Effector memory CD8-positive, alpha-beta T cell (primary cell): ENCODE data around the gene ADAT1.
A peak's percentile ranks its signal among the peaks of the same experiment; 100 is the strongest.

Experiments used
- ATAC-seq: fragments of 150-1000 bp; cut with Tn5 transposase; replicated peaks from 2 replicates; pipeline ENCODE4 v1.10.0; 2021; ENCODE audit warnings: mild to moderate bottlenecking, moderate library complexity
- DNase-seq, 3 experiments: peaks; one replicate each; pipeline ENCODE4 v3.0.0; 2021
- H3K27ac Mint-ChIP-seq, 2 donors: one replicate each; pipeline ENCODE4 v1.8.0; 2022; ENCODE audit warnings: mild to moderate bottlenecking in 2 of 2, mixed read lengths in 2 of 2, moderate library complexity in 2 of 2
- H3K27me3 Mint-ChIP-seq, 2 donors: one replicate each; pipeline ENCODE4 v1.8.0; 2022; ENCODE audit warnings: mixed read lengths in 2 of 2
- H3K36me3 Mint-ChIP-seq: one replicate; pipeline ENCODE4 v1.8.0; 2022; ENCODE audit warnings: mild to moderate bottlenecking, moderate library complexity, mixed read lengths; ENCODE audit not compliant: insufficient read depth
- H3K4me1 Mint-ChIP-seq, 2 donors: one replicate each; pipeline ENCODE4 v1.8.0; 2022; ENCODE audit warnings: low read depth in 2 of 2, mixed read lengths in 2 of 2
- H3K4me3 Mint-ChIP-seq, 2 donors: one replicate each; pipeline ENCODE4 v1.8.0; 2022; ENCODE audit warnings: mild to moderate bottlenecking in 2 of 2, mixed read lengths in 2 of 2, moderate library complexity in 2 of 2
- H3K9me3 Mint-ChIP-seq, 2 donors: one replicate each; pipeline ENCODE4 v1.8.0; 2022; ENCODE audit warnings: mixed read lengths in 2 of 2
- total RNA-seq, 9 experiments: gene quantifications; one replicate each; lab custom pipeline; 2026; lab: John Stamatoyannopoulos, UW

Gene ADAT1, protein sequence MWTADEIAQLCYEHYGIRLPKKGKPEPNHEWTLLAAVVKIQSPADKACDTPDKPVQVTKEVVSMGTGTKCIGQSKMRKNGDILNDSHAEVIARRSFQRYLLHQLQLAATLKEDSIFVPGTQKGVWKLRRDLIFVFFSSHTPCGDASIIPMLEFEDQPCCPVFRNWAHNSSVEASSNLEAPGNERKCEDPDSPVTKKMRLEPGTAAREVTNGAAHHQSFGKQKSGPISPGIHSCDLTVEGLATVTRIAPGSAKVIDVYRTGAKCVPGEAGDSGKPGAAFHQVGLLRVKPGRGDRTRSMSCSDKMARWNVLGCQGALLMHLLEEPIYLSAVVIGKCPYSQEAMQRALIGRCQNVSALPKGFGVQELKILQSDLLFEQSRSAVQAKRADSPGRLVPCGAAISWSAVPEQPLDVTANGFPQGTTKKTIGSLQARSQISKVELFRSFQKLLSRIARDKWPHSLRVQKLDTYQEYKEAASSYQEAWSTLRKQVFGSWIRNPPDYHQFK
- total RNA-seq = 24.8 to 107 (median 48.4) reads per million in 9 experiments

DNA sequence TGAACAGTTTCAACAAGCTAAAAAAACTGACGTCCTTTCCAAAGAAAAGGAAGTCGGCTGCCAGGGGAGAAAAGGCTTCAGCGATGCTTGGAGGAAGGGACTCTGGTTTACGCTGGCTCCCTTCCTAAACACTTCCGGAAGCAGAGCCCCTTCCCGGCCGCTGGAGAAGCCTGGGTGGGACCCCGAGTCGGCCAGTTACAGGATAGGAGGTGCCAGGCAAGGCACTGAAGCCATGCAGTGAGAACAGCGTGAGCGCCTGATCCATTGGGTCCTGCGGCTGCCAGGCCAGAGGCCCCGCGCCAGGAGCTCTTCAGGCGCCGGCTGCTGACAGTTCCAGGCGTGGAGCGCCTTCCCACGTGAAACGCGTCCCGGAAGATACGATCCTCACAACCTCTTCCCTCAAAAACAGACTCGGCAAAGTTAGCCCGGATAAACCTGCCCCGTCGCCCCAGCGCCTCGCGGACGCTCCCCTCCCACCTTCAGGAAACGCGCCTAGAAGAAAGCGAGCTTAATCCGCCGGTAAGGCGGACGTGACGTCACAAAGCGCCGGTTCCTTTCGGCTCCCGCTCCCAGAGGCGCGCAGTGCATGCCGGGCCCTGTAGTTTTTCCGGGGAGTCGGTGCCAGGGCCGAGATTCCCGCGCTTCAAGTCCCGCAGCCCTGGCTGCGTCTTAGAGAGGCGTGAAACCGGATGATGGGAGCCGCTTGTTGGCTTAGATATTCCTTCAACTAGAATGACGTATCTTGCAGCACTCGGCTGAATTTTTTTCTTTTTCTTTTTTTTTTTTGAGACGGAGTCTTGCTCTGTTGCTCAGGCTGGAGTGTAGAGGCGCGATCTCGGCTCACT is at the start of gene ADAT1:
Gene ADAT1 (minus strand): TSS at position 521 of the 845 bp plus-strand sequence. CDS start 2,482 bp downstream, outside the sequence.
- Mint-ChIP-seq H3K27me3 (no peaks in the 10 kb centered on the region), H3K27ac (peak within 1 kb of the TSS; percentile 96 to 98), H3K4me1 (peaks cover 38 to 45% of the 10 kb centered on the region in 2 donors), H3K4me3 (peak within 1 kb of the TSS; percentile 92 to 97), H3K36me3 (peaks cover 63% of the 10 kb centered on the region), H3K9me3 (peaks cover 0 to 1% of the 10 kb centered on the region in 2 donors)
- peak; percentile 96 to 97 (median 97) for DNase-seq
- ATAC-seq = peak; percentile 84

DNA sequence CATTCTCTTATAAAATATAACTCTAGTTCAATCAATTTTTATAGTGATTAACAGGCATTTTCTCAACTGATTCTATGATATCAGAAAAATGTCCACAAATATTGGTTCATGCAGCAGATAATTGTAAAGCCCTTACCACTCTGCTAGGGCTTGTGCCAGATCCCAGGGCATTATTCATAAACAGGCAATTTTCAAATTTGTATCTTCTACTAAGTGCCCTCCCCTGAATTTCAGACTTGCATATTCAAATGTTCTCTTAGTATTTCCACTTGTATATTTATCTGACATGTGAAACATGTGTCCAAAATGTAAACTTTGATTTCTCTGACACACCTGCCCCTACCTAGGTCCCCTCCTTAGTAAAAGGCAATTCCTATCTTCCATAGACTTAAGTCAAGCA is 44.4 kb upstream of the ADAT1 start:
- ATAC-seq = no peak

DNA sequence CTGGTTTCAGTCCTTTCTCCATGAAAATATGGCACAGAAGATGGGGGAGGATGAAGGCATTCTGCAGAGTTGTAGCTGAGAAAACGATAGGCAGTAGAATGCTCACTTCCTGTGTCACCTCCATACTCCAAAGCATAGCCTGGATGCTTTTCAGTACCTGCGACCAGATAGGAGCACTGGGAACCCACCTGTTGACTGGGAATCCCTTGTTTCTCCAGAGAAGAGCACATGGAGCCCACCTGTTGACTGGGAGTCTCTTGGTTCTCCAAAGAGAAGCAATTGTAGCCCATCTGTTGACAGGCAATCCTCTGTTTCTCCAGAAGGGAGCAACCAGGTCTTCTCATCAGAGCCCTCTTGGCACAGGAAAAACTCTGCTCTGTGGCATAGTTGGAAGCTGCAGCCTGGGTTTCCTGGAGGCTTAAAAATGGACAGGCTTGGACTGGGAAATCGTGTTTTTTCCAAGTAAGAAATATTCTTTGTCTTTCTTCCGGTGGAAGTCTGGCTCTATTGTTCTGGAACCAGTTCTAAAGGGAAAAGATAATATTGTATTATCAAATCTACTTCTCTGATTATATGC is 37.7 kb upstream of the ADAT1 start:
- no peak for DNase-seq
- Mint-ChIP-seq H3K4me1 (peaks cover 19 to 22% of the 10 kb centered on the region in 2 donors), H3K27ac (peak overlapping the region in 1 of 2 donors; percentile 85), H3K27me3 (no peaks in the 10 kb centered on the region), H3K9me3 (no peaks in the 10 kb centered on the region), H3K36me3 (peaks cover 42% of the 10 kb centered on the region), H3K4me3 (no peak overlapping the region)
- no peak for ATAC-seq

More for the DNA sequence above, 44.4 kb upstream of the ADAT1 start:
- H3K27me3 Mint-ChIP-seq = no peaks in the 10 kb centered on the region
- no peak overlapping the region for H3K4me3 Mint-ChIP-seq
- no peak for DNase-seq
- no peaks in the 10 kb centered on the region for H3K36me3 Mint-ChIP-seq
- no peaks in the 10 kb centered on the region for H3K9me3 Mint-ChIP-seq
- H3K27ac Mint-ChIP-seq = no peak overlapping the region
- no peaks in the 10 kb centered on the region for H3K4me1 Mint-ChIP-seq

DNA sequence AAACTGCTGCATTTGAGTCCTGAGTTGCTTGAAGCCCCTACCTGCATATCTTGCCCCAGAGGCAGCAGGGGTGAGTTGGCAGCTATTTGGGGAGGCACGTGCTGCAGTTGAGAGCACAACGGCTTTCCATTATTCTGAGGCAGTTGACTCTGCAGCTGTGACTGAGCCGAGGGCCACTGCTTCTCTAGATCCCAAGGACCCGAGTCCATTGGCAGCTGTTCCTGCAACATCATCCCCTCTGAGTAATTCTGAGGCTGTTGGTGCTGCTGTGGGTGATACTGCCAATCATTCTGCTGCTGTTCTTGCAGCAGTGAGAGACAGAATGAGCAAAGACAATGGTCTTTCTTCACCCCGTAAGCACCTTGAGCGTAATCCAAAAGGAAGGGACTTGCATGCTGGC is 37.2 kb upstream of the ADAT1 start:
- no peaks in the 10 kb centered on the region for H3K27me3 Mint-ChIP-seq
- peaks cover 19 to 24% of the 10 kb centered on the region in 2 donors for H3K4me1 Mint-ChIP-seq
- peaks cover 46% of the 10 kb centered on the region for H3K36me3 Mint-ChIP-seq
- H3K9me3 Mint-ChIP-seq = no peaks in the 10 kb centered on the region
- H3K4me3 Mint-ChIP-seq = no peak overlapping the region
- peak overlapping the region; percentile 16 to 32 for H3K27ac Mint-ChIP-seq
- ATAC-seq = no peak
- no peak for DNase-seq

DNA sequence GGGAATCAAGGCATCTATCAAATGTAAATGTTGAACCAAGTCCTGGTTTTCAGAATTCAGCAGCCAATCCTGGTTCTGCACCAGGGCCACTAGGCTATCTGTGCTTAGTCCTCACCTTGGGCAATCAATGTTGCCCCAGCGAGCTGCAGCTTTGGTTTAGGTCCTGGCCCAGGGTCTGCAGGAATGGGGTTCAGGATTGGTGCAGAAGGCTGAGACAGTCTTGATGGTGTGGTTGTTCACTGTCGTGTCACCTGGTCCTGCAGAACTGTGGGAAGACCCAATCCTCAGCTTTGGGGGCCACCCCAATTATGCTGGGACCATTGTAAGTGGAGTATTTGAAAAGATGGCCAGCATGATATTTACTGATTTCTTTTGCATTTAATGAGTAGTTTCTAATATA is 35.1 kb upstream of the ADAT1 start:
- Mint-ChIP-seq H3K9me3 (no peaks in the 10 kb centered on the region), H3K27me3 (no peaks in the 10 kb centered on the region), H3K27ac (peak overlapping the region; percentile 56 to 81), H3K36me3 (peaks cover 62% of the 10 kb centered on the region), H3K4me3 (no peak overlapping the region), H3K4me1 (peaks cover 26 to 37% of the 10 kb centered on the region in 2 donors)
- DNase-seq = no peak
- ATAC-seq = no peak

DNA sequence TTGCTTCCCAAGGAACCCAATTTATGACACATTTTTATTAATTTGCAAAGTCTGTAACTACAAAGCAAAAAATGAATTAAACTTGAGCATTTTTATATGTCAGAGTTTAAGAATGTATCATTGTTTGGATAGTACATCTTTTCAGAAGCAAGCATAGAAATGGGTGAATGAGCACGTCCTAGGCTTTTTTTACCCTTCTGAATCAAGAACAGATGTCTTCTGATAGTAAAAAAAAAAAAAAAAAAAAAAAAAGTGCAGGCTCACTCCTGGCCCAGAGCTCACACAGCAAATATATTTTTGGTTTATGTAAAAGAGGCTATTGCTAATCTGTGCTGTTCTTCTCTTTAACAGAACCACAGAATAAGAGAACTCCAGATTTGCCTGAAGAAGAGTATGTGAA is 30.8 kb upstream of the ADAT1 start:
- Mint-ChIP-seq H3K9me3 (no peaks in the 10 kb centered on the region), H3K4me3 (peak overlapping the region; percentile 35 to 95), H3K4me1 (peaks cover 45 to 64% of the 10 kb centered on the region in 2 donors), H3K27ac (peak overlapping the region; percentile 71 to 98), H3K36me3 (peaks cover 72% of the 10 kb centered on the region), H3K27me3 (no peaks in the 10 kb centered on the region)
- no peak for ATAC-seq
- no peak for DNase-seq

DNA sequence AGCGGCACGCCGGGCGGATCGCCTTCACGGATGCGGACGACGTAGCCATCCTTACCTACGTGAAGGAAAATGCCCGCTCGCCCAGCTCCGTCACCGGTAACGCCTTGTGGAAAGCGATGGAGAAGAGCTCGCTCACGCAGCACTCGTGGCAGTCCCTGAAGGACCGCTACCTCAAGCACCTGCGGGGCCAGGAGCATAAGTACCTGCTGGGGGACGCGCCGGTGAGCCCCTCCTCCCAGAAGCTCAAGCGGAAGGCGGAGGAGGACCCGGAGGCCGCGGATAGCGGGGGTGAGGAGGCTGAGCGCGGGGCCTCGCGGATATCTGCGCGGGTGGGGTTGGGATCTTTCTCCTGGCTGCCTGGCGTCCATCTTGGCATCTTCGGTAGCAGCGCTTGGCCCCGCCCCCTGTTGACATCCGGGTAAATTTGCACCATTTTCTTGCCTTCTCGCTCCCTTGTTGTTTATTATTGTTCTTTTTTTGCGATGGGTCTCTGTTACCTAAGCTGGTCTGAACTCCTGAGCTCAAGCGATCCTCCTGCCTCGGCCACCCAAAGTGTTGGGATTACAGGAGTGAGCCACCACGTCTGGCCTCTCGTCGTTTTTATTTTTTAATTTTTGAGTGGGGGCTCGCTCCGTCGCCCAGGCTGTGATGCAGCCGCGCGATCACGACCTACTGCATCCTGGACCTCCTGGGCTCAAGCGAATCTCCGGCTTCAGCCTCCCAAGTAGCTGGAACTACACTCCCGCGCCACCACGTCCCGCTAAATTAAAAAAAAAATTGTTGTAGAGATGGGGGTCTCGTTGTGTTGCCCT is 25.4 kb upstream of the ADAT1 start:
- Mint-ChIP-seq H3K27me3 (no peaks in the 10 kb centered on the region), H3K9me3 (no peaks in the 10 kb centered on the region), H3K27ac (peak overlapping the region; percentile 98 to 99), H3K36me3 (peaks cover 68% of the 10 kb centered on the region), H3K4me3 (peak overlapping the region; percentile 95 to 99), H3K4me1 (peaks cover 42 to 55% of the 10 kb centered on the region in 2 donors)
- ATAC-seq (peak; percentile 49), DNase-seq (peak; percentile 83 to 88 (median 88))

DNA sequence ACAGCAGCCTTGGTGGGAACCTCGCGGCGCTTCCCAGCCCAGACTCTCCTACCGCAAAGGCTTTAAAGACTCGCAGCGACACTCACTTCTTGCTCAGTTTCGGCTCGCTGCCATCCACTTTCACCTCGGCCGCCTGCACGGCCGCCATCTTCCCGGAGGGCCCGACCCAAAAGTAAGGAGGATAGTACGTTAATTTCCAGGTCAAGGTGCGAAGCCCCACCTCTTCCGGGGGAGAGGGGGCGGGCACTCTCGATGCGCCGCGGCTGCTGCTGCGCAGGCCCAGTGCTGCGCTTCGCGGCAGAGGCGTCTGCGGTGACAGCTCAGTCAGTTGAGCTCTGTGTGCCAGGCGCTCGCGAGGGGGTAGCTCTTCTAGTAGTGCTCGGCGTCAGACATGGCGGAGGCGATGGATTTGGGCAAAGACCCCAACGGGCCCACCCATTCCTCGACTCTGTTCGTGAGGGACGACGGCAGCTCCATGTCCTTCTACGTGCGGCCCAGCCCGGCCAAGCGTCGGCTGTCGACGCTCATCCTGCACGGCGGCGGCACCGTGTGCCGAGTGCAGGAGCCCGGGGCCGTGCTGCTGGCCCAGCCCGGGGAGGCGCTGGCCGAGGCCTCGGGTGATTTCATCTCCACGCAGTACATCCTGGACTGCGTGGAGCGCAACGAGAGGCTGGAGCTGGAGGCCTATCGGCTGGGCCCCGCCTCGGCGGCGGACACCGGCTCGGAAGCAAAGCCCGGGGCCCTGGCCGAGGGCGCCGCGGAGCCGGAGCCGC is 24.6 kb upstream of the ADAT1 start, which contains the start of the genes KARS1 and TERF2IP:
Gene KARS1 (minus strand): TSS at position 174 of the 773 bp plus-strand sequence. CDS start 26 bp downstream, at position 148.
Gene TERF2IP (plus strand): TSS at position 282 of the 773 bp plus-strand sequence. CDS start 110 bp downstream, at position 392.
- peak; percentile 82 for ATAC-seq
- Mint-ChIP-seq H3K4me1 (peaks cover 38 to 54% of the 10 kb centered on the region in 2 donors), H3K4me3 (peak within 1 kb of the TSS; percentile 95 to 99), H3K27ac (peak within 1 kb of the TSS; percentile 98 to 99), H3K9me3 (no peaks in the 10 kb centered on the region), H3K27me3 (no peaks in the 10 kb centered on the region), H3K36me3 (peaks cover 72% of the 10 kb centered on the region)
- DNase-seq = peak; percentile 91 to 95 (median 94)

DNA sequence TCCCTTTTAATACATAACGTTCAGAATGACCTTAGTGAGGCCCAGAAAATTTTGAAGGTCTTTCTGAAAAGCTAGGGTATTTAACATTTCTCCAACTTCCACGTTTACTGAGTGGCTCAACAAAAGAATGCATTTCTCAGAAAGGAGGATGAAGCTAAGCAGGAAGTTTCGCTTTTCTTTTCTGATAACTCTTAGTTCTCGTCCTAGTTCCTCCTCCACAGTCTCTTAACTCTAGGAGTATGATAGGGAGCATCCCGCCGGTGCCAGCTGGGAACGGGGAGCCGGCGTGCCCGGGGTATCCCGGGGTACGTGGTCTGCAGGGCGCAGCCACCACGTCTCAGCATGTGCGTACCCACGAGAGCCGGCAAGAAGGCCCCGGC is 24.0 kb upstream of the ADAT1 start:
- H3K4me1 Mint-ChIP-seq = peaks cover 38 to 54% of the 10 kb centered on the region in 2 donors

DNA sequence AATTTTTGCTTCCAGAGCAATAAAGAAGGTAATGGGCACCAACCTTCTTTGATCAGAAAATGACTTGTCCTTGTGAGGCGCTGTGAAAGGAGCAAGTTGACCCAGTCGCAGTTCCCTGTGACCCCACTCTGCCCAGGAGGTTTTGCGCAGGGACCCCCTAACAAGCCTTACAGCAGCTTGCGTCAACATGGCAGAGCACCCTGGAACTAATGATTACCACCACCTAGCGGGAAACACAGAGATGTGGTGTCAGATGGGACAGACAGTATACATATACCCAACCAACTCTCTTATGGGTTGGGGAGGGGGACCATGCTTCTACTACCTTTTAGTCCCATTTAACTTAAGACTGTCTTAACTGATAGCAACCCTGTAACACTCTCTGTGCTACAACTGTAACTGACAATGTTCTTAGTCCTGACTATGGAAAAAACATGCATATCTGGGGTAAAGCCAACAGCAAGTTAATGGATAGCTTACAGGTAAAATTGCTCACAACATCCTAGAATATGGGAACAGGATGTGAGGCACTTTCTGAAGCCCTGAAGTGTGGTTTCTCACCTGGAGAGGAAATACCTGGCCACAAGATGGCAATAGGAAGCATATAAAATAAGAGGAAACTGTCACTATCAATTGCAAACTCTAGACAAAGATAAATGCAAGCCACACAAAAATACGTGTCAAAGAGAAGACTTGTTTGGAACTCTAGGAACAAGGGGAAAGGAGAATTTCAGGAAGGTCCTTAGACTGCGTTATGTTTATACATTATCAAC is 21.3 kb upstream of the ADAT1 start:
- Mint-ChIP-seq H3K4me1 (peaks cover 28 to 39% of the 10 kb centered on the region in 2 donors), H3K36me3 (peaks cover 83% of the 10 kb centered on the region)

More for the DNA sequence above, 24.0 kb upstream of the ADAT1 start:
- no peak for DNase-seq
- H3K27me3 Mint-ChIP-seq = no peaks in the 10 kb centered on the region
- ATAC-seq = peak; percentile 7
- peaks cover 76% of the 10 kb centered on the region for H3K36me3 Mint-ChIP-seq
- H3K4me3 Mint-ChIP-seq = peak overlapping the region; percentile 95 to 99
- no peaks in the 10 kb centered on the region for H3K9me3 Mint-ChIP-seq
- H3K27ac Mint-ChIP-seq = peak overlapping the region; percentile 98 to 99

DNA sequence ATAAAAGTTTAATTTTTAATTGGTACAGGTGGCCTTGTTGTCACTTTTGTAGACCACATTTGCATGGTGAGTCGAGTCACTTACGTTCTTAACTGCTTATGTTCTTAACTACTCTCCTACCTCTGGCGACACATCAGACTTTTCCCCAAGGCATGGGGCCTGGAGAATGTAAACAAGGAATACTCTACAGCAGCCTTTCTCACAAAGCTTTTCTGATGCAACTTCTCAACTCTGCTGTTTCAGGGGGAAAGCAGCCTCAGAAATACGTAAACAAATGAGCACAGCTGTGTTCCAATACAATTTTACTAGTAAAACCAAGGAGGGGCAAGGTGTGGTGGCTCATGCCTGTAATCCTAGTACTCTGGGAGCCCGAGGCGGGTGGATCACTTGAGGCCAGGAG is 17.5 kb upstream of the ADAT1 start:
- H3K4me3 Mint-ChIP-seq = no peak overlapping the region
- DNase-seq = no peak
- no peak for ATAC-seq
- no peaks in the 10 kb centered on the region for H3K9me3 Mint-ChIP-seq
- H3K27ac Mint-ChIP-seq = peak overlapping the region in 1 of 2 donors; percentile 49
- H3K36me3 Mint-ChIP-seq = peaks cover 89% of the 10 kb centered on the region
- no peaks in the 10 kb centered on the region for H3K27me3 Mint-ChIP-seq
- H3K4me1 Mint-ChIP-seq = peaks cover 33 to 34% of the 10 kb centered on the region in 2 donors

More for the DNA sequence above, 21.3 kb upstream of the ADAT1 start:
- Mint-ChIP-seq H3K9me3 (no peaks in the 10 kb centered on the region), H3K27me3 (no peaks in the 10 kb centered on the region), H3K4me3 (peak overlapping the region; percentile 58 to 74), H3K27ac (peak overlapping the region; percentile 59 to 78)
- DNase-seq = no peak
- ATAC-seq = no peak
